ENCODE measurements around the gene BABAM2.

DNA sequence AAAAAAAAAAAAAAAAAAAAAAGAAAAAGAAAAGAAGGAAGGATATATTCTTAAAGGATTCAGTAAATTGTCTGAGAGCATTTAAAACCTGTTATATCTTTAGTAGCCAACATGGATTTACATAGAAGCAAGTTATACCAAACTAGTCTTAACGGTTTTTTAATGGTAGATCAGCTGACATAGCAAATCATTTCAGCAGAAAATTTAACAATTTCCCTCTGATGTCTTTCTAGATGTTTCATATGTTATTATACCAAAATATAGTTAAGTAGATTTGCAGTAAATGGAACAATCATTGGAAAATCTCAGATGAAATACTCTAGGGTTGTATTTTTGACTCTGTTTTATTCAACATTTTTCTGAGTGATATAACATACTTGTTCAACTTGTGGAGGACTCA lies 72.9 kb downstream of the BABAM2 start:
- TF ChIP-seq EP300 (IDR thresholded peaks at IDR 0.05), result no peak
- TF ChIP-seq, protein P1, sequence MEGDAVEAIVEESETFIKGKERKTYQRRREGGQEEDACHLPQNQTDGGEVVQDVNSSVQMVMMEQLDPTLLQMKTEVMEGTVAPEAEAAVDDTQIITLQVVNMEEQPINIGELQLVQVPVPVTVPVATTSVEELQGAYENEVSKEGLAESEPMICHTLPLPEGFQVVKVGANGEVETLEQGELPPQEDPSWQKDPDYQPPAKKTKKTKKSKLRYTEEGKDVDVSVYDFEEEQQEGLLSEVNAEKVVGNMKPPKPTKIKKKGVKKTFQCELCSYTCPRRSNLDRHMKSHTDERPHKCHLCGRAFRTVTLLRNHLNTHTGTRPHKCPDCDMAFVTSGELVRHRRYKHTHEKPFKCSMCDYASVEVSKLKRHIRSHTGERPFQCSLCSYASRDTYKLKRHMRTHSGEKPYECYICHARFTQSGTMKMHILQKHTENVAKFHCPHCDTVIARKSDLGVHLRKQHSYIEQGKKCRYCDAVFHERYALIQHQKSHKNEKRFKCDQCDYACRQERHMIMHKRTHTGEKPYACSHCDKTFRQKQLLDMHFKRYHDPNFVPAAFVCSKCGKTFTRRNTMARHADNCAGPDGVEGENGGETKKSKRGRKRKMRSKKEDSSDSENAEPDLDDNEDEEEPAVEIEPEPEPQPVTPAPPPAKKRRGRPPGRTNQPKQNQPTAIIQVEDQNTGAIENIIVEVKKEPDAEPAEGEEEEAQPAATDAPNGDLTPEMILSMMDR (IDR thresholded peaks at IDR 0.05), result no peak
